ENCODE results near the gene USP35.

DNA sequence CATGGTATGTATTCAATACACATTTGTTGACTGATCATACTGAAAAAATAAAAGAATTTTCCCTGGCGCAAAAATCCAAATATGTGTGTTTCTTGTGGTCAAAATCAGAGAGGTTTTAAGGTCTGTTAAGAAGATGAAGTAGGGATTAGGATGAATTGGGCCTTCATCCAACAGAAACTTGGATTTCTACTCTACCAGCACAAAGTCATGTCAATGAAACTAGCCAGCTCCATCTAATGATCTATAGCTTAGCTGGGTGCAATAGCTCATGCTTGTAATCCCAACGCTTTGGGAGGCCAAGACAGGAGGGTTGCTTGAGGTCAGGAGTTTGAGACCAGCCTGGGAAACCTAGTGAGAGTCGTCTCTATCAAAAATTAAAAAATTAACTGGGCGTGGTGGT lies 65.5 kb downstream of the USP35 start:
- TF ChIP-seq EP300 (IDR thresholded peaks at IDR 0.05) = no peak
- TF ChIP-seq, protein P1, sequence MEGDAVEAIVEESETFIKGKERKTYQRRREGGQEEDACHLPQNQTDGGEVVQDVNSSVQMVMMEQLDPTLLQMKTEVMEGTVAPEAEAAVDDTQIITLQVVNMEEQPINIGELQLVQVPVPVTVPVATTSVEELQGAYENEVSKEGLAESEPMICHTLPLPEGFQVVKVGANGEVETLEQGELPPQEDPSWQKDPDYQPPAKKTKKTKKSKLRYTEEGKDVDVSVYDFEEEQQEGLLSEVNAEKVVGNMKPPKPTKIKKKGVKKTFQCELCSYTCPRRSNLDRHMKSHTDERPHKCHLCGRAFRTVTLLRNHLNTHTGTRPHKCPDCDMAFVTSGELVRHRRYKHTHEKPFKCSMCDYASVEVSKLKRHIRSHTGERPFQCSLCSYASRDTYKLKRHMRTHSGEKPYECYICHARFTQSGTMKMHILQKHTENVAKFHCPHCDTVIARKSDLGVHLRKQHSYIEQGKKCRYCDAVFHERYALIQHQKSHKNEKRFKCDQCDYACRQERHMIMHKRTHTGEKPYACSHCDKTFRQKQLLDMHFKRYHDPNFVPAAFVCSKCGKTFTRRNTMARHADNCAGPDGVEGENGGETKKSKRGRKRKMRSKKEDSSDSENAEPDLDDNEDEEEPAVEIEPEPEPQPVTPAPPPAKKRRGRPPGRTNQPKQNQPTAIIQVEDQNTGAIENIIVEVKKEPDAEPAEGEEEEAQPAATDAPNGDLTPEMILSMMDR (IDR thresholded peaks at IDR 0.05) = no peak

Measured in upper lobe of left lung (tissue), 4 donors.